ENCODE results near the gene LEAP2.

DNA sequence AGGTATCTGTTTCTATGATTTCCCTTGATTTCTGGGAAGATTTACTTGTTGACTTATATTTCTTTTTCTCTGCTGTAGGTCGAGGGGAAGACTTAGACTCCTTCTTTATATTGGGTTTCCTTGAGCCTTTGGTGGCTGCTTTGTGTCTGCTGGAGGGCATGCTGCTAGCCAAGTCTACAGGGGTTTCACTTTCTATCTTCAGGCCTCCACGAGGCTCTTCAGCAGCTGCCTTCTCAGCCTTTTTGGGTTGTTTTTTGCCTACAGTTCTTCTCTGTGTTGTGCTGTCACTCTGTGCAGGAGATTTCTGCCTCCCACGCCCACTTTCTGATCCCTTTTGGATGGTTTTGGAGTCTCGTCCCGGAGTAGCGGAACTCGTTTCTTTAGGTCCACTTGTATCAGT lies 23.2 kb downstream of the LEAP2 start:
- TF ChIP-seq, protein P1, sequence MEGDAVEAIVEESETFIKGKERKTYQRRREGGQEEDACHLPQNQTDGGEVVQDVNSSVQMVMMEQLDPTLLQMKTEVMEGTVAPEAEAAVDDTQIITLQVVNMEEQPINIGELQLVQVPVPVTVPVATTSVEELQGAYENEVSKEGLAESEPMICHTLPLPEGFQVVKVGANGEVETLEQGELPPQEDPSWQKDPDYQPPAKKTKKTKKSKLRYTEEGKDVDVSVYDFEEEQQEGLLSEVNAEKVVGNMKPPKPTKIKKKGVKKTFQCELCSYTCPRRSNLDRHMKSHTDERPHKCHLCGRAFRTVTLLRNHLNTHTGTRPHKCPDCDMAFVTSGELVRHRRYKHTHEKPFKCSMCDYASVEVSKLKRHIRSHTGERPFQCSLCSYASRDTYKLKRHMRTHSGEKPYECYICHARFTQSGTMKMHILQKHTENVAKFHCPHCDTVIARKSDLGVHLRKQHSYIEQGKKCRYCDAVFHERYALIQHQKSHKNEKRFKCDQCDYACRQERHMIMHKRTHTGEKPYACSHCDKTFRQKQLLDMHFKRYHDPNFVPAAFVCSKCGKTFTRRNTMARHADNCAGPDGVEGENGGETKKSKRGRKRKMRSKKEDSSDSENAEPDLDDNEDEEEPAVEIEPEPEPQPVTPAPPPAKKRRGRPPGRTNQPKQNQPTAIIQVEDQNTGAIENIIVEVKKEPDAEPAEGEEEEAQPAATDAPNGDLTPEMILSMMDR (conservative IDR thresholded peaks at IDR 0.05; ENCODE audit: low read length) = no peak
- no peak for TF ChIP-seq EZH2phosphoT487 (IDR thresholded peaks at IDR 0.05; ENCODE audit: borderline replicate concordance)

Data from Loucy (cell line).